ENCODE data around the gene ANKRD28. TPM values are rescaled to one million over a fixed set of nuclear protein-coding genes. Genes with fewer than 3 reads are reported as not detected.

The ANKRD28 gene
- total RNA-seq = 53.0 and 59.9 TPM in 2 replicates

DNA sequence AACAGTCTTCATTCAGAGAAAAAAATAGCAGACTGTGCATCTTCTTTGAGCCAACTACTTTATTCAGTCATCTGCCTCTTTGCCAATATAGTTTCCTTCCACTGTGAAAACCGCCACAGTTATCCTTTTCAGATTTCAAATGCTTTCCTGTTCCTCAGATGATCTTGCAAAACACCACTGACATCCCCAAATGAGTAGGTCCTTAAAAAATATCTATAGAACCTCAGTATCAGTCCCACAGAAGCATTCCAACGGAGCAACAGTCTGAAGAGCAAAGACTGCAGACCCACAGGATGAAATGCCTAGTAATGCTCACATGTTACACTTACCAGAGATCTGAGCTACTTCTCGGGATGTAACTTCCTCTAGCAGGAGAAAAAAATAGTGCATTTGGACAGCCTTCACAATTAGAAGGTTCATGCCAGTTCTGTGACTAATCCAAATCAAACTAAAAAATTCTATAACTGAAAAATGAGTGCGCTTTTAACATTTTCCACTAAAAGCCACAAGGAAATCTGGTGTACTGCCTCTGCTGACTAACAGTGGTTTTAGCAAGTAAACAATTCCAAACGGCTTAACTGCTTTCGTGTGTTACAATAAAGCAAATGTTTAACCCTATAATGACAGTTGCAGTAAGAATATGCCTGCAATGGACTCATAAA lies at the start of gene ANKRD28:
TSS of gene ANKRD28 (minus strand) at position 338 of the 662 bp plus-strand sequence. CDS start 1,458 bp downstream, outside the sequence.

Other genes starting within 250 kb of the ANKRD28 start
- gene HACL1, start 196.4 kb downstream of the ANKRD28 start, total RNA-seq = 14.1 and 16.1 TPM in 2 replicates
- 9.6 and 17.3 TPM in 2 replicates for gene BTD, start 196.2 kb downstream of the ANKRD28 start, total RNA-seq

All from nasal cavity respiratory epithelium epithelial cell of viscerocranial mucosa (primary cell).